Retinal pigment epithelial cell (primary cell): ENCODE results near the gene REM1.
"Not testable (repeated sequence)": the region's sequence is repeated elsewhere in the genome, so short reads cannot be mapped to it uniquely, and the experiment has no call there.

Source experiments
- DNase-seq: peaks from one replicate; pipeline ENCODE4 v3.0.0-alpha.2; 2010; ENCODE audit warnings: low read depth
- H3K4me3 ChIP-seq: 2 replicates; pipeline ENCODE4 v1.5.1; 2011; ENCODE audit warnings: mild to moderate bottlenecking, low read length, control low read depth, moderate library complexity
- TF ChIP-seq, protein P1 (sequence below): conservative IDR thresholded peaks from 2 replicates; pipeline ENCODE4 v1.5.1; 2011; ENCODE audit warnings: low read depth, low read length, control low read depth, inconsistent platforms

Gene REM1, protein sequence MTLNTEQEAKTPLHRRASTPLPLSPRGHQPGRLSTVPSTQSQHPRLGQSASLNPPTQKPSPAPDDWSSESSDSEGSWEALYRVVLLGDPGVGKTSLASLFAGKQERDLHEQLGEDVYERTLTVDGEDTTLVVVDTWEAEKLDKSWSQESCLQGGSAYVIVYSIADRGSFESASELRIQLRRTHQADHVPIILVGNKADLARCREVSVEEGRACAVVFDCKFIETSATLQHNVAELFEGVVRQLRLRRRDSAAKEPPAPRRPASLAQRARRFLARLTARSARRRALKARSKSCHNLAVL

DNA sequence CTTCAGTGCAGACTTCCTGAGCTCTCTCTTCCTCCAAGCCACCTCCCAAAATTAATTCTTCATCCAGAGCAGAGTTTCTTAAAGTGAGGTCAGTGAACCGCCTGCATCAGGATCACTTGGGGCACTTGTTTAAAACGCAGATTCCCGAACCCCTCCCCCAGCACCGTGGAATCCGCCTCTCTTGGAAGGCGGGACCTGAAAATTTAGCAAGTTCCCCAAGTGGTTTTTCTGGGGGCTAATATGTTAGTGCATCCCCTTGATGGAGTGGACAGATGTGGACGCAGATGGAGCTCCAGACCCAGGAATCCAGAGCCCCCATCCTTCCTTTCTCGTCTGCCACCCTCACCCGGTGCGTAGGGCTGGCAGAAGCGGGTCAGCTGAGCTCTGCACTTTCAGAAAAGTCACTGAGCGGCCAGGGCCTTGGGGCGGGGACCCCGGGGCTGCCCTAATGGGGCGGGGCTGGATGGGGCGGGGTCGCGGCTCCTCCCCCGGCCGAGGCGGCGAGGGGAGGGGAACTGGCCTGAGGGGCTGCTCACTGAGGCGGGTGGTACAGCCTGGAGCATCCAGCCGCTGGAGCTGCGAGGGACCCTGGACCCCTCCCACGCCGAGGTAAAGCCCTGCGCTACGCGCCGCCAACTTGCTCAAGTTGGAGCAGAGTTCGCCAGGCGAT, at the start of gene REM1, which contains the start of gene DEFB124:
TSS of gene REM1 (plus strand) at position 531 of the 670 bp plus-strand sequence. CDS start 1,158 bp downstream, outside the sequence.
TSS of gene DEFB124 (minus strand) at position 370 of the 670 bp plus-strand sequence. CDS start 2,114 bp downstream, outside the sequence.
- TF ChIP-seq, protein P1, sequence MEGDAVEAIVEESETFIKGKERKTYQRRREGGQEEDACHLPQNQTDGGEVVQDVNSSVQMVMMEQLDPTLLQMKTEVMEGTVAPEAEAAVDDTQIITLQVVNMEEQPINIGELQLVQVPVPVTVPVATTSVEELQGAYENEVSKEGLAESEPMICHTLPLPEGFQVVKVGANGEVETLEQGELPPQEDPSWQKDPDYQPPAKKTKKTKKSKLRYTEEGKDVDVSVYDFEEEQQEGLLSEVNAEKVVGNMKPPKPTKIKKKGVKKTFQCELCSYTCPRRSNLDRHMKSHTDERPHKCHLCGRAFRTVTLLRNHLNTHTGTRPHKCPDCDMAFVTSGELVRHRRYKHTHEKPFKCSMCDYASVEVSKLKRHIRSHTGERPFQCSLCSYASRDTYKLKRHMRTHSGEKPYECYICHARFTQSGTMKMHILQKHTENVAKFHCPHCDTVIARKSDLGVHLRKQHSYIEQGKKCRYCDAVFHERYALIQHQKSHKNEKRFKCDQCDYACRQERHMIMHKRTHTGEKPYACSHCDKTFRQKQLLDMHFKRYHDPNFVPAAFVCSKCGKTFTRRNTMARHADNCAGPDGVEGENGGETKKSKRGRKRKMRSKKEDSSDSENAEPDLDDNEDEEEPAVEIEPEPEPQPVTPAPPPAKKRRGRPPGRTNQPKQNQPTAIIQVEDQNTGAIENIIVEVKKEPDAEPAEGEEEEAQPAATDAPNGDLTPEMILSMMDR = no peak
- no peak within 1 kb of the TSS for H3K4me3 ChIP-seq
- no peak for DNase-seq

DNA sequence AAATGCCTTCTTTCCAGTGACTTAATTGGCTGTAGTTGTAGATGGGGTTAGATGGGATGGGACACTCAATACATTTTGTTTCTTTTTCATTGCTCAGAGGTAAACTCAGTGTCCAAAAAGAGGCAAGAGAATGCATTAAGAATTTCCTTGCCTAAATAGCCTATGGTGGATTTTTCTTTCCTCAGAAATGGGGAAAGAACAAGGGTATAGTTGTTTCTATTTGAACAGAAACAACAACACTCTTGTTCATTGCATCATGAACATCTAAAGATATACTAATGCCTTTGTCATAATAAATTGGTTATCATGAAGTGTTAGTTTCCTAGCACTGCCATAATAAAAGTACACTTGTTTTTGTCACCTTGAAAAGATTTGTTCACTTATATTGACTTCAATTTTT, 49.3 kb upstream of the REM1 start:
- no peak for DNase-seq
- H3K4me3 ChIP-seq = no peak overlapping the region
- TF ChIP-seq, protein P1 = no peak

DNA sequence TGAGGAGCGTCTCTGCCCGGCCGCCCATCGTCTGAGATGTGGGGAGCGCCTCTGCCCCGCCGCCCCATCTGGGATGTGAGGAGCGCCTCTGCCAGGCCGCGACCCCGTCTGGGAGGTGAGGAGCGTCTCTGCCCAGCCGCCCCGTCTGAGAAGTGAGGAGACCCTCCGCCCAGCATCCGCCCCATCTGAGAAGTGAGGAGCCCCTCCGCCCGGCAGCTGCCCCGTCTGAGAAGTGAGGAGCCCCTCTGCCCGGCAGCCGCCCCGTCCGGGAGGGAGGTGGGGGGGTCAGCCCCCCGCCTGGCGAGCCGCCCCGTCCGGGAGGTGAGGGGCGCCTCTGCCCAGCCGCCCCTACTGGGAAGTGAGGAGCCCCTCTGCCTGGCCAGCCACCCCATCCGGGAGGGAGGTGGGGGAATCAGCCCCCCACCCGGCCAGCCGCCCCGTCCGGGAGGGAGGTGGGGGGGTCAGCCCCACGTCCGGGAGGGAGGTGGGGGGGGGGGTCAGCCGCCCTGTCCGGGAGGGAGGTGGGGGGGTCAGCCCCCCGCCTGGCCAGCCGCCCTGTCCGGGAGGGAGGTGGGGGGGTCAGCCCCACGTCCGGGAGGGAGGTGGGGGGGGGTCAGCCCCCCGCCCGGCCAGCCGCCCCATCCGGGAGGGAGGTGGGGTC, 48.1 kb upstream of the REM1 start:
- not testable (repeated sequence) for H3K4me3 ChIP-seq, DNase-seq

DNA sequence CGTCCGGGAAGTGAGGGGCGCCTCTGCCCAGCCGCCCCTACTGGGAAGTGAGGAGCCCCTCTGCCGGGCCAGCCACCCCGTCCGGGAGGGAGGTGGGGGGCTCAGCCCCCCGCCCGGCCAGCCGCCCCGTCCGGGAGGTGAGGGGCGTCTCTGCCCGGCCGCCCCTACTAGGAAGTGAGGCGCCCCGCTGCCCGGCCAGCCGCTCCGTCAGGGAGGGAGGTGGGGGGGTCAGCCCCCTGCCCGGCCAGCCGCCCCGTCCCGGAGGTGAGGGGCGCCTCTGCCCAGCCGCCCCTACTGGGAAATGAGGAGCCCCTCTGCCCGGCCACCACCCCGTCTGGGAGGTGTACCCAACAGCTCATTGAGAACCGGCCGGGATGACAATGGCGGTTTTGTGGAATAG, 47.5 kb upstream of the REM1 start:
- H3K4me3 ChIP-seq, DNase-seq: not testable (repeated sequence)

DNA sequence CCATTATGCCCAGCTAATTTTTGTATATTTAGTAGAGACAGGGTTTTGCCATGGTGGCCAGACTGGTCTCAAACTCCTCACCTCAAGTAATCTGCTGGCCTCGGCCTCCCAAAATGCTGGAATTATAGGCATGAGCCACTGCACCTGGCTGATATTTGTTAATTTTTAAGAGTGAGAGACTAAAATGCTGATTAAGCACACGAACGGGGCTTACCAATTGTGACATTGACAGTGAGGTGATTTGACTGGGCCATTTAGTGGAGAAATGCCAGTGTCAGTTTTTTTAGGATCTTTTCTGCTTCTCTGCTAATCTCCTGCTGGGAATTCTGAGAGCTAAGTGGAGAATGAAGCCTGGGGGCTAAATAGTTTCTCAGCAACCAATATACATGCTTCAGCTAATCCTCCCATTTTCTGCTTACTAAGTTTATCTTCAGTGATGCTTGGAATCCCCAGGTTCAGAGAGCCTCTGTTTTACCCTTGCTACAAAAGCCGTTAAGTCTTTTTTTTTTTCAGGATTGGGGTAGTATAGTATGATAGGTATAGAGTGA, 44.4 kb upstream of the REM1 start:
- no peak for DNase-seq
- TF ChIP-seq, protein P1 = no peak
- no peak overlapping the region for H3K4me3 ChIP-seq

DNA sequence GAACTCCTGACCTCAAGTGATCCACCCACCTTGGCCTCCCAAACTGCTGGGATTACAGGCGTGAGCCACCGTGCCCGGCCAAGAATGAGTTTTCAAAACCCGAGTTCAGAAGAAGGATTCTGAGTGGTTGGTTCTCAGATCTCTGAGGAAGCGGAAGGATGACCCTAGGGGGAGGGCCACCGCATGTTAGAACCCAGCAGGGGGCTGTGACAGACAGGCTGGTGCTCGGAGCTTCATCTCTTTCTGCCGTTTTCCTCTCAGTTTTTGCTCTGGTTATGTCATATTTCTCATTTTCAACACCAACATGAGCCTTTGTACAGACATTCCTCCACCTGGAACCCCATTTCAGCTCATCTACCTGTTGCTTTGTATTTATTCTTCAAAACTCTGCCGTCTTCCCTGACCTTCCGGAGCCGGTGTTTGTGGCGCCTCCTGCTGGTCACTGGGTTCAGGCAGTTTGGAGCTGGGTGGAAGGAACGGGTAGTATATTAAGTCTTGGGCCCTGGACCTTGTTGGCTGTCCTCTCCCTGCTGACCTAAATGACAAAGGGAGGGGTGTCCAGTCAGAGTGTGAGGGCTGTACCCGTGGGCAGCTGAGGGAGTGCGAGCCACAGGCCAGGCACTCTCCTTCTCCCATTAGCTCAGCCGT, 35.0 kb upstream of the REM1 start, which contains the start of gene DEFB123:
TSS of gene DEFB123 (plus strand) at position 621 of the 648 bp plus-strand sequence. CDS start 67 bp downstream, outside the sequence.
- DNase-seq = no peak
- TF ChIP-seq, protein P1 = no peak
- H3K4me3 ChIP-seq = no peak within 1 kb of the TSS

DNA sequence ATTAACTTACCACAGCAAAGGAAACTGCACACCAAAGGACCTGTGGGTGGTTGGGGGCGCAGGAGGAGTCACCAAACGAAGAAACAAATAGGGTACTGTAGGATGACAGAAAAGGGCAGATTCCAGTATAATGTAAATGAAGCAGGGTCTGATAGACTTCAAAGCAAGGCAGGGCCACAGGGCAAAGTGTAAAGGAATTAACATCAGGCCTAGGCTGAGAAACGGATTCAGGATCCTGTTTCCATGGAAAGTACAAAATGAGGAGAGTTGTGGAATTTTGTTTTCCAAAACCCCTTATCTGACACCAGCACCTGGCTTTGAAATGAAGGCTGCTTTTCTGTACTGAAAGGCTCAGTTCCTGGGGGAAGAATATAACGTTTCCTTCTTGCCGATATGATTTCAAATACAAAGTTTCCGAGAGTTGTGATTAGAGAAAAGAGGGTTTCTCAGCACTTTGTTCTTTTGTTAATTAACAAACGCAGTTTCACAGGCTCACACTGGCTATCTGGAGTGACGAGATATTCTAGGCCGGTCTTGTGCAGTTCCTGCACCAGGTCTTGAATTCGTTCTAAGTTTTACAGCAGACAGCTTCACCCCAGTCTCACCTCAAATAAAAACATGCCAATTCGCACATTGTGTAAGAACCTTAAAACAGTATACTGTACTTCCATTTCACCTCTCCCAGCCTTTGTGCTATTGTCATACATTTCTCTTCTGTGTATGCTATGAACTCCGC, 28.8 kb upstream of the REM1 start:
- no peak for DNase-seq
- H3K4me3 ChIP-seq = no peak overlapping the region
- TF ChIP-seq, protein P1 = no peak
